ENCODE measurements around the gene TM4SF1. TPM values are rescaled to one million over a fixed set of nuclear protein-coding genes. Genes with fewer than 3 reads are reported as not detected.
A peak's percentile ranks its signal among the peaks of the same experiment; 100 is the strongest.

TM4SF1 gene, protein sequence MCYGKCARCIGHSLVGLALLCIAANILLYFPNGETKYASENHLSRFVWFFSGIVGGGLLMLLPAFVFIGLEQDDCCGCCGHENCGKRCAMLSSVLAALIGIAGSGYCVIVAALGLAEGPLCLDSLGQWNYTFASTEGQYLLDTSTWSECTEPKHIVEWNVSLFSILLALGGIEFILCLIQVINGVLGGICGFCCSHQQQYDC
- total RNA-seq, result 10 to 100 TPM; 15.2 to 55.3 (median 25.8) TPM

DNA sequence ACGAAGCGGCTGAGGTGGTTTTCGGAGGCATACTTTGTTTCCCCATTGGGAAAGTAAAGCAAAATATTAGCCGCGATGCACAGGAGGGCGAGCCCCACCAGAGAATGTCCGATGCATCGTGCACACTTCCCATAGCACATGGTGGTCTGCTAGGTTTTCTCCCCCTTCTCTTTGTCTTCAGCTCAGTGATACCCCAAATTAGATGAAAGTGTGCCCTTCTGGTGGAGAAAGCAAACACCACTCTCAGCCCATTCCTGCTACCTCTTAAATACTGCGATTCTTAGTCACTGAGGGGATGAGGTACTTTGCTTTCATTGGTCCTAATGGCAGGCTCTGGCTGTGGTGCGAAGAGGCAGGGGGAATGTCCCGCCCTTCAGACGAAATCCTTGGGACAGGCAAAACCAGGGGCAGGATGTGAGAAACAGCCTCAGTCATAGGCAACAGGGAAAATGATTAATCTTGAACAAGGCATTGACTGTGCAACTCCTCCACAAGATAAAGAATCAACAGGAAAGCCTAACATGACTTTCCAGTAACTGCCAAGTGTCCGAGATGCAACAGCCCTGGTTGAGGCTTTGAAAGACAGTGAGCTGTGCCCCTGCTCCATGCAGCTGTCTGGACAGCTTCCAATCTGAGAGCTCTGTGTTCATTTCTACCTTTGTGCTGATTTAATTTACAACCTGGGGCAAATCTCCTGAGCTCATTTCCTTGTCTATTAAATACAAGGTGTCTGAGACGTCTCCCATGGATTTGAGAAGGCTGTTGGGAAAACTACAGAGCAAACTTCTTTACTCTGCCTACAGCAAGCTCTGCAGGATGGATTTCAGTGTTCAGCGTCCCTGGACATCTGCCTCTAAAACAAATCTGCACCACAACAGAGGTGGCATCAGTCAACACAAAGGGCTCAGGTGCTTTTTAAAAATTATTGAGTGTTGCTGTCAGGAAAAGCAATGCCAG, at the start of gene TM4SF1:
Gene TM4SF1 (minus strand): TSS at position 242 of the 957 bp plus-strand sequence. CDS start 102 bp downstream, at position 140.
- Histone ChIP-seq H3K4me1 (peaks cover 0 to 15% (median 0%) of the 10 kb centered on the region in 4 donors), H3K27me3 (no peaks in the 10 kb centered on the region), H3K27ac (peak within 1 kb of the TSS; percentile 17 to 83 (median 68)), H3K36me3 (no peaks in the 10 kb centered on the region), H3K9me3 (no peaks in the 10 kb centered on the region), H3K4me3 (peak within 1 kb of the TSS in 3 of 4 donors; percentile 10 to 45 (median 43))
- DNase-seq, result no peak
- peak; percentile 24 to 60 for TF ChIP-seq POLR2A (IDR thresholded peaks at IDR 0.05)
- TF ChIP-seq, protein P1, sequence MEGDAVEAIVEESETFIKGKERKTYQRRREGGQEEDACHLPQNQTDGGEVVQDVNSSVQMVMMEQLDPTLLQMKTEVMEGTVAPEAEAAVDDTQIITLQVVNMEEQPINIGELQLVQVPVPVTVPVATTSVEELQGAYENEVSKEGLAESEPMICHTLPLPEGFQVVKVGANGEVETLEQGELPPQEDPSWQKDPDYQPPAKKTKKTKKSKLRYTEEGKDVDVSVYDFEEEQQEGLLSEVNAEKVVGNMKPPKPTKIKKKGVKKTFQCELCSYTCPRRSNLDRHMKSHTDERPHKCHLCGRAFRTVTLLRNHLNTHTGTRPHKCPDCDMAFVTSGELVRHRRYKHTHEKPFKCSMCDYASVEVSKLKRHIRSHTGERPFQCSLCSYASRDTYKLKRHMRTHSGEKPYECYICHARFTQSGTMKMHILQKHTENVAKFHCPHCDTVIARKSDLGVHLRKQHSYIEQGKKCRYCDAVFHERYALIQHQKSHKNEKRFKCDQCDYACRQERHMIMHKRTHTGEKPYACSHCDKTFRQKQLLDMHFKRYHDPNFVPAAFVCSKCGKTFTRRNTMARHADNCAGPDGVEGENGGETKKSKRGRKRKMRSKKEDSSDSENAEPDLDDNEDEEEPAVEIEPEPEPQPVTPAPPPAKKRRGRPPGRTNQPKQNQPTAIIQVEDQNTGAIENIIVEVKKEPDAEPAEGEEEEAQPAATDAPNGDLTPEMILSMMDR (IDR thresholded peaks at IDR 0.05), result no peak

DNA sequence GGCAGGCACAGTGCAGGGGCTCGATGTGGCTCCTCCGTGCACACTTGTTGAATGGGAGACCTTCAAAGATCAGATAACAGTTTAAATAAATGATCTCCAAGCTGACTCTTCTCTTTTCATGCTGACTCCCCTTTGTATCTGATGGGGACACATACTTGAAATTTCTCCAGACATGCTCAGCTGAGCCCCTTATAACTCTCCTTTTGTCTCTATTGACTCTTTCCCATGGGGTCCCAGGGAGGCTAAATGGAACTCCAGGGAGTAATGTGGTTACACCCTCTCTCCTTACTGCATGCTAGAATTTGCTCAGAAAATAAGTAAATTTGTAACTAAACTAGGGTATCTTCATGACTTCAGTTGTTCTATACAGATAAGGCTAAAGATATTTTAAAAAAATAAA, 48.9 kb upstream of the TM4SF1 start:
- H3K9me3 ChIP-seq, result no peaks in the 10 kb centered on the region
- H3K27ac ChIP-seq, result no peak overlapping the region
- TF ChIP-seq, protein P1 (IDR thresholded peaks at IDR 0.05), result no peak
- TF ChIP-seq POLR2A (IDR thresholded peaks at IDR 0.05), result no peak
- no peaks in the 10 kb centered on the region for H3K36me3 ChIP-seq
- H3K4me3 ChIP-seq, result no peak overlapping the region
- DNase-seq, result no peak
- no peaks in the 10 kb centered on the region for H3K4me1 ChIP-seq
- no peaks in the 10 kb centered on the region for H3K27me3 ChIP-seq

DNA sequence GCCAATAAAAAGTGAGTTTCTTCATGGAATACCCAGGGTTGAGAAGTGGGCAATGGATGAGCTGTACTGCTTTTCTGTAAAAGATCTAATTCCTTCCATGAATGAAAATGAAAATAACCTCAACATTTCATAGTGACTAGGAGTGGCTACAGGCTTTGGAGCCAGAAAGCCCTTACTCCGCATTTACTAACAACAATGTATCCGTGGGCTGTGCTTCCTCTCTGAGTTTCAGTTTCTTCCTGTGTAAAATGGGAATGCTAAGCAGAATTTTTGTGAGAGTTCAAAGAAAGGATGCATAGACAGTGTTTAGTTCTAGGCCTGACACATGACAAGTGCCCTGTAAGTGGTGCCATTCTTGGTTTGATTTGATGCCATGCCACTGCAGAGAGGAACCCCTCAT, 47.5 kb upstream of the TM4SF1 start:
- Histone ChIP-seq H3K27me3 (no peaks in the 10 kb centered on the region), H3K4me1 (no peaks in the 10 kb centered on the region), H3K27ac (no peak overlapping the region), H3K36me3 (no peaks in the 10 kb centered on the region), H3K9me3 (no peaks in the 10 kb centered on the region), H3K4me3 (no peak overlapping the region)
- TF ChIP-seq, protein P1 (IDR thresholded peaks at IDR 0.05), result no peak
- no peak for TF ChIP-seq POLR2A (IDR thresholded peaks at IDR 0.05)
- no peak for DNase-seq

DNA sequence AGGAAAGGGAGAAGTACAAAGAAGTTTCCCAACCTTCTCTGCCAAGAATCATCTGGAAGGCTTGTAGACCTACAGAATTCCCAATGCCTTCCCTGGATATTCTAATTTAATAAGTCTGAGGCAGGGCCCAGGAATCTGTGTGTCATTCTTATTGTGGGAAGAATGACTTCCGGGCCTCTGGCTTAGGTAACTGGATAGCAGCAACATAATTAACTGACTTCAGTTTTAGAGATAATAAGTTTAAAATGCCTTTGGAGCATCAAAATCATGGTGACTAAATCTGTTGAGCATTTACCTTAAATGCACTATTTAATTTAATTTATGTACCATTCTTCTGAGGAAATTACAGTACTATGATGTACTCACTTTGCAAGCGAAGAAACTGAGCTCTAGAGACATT, 44.3 kb upstream of the TM4SF1 start:
- no peak overlapping the region for H3K27ac ChIP-seq
- TF ChIP-seq, protein P1 (IDR thresholded peaks at IDR 0.05), result no peak
- no peak for TF ChIP-seq POLR2A (IDR thresholded peaks at IDR 0.05)
- H3K36me3 ChIP-seq, result no peaks in the 10 kb centered on the region
- DNase-seq, result no peak
- no peaks in the 10 kb centered on the region for H3K27me3 ChIP-seq
- H3K9me3 ChIP-seq, result no peaks in the 10 kb centered on the region
- no peaks in the 10 kb centered on the region for H3K4me1 ChIP-seq
- H3K4me3 ChIP-seq, result no peak overlapping the region

DNA sequence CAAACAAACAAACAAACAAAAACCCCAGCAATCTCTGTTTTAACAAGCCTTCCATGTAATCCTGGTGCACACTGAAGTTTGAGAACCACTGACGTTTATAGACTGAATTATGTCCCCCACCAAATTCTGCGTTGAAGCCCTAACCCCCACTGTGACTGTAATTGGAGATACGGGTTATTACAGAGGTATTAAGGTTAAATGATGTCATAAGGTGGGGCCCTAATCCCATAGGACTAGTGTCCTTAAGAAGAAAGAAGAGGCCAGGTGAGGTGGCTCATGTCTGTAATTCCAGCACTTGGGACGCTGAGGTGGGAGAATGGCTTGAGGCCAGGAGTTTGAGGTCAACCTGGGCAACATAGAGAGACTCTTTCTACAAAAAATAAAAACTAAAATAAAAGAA, 42.4 kb upstream of the TM4SF1 start:
- no peak for DNase-seq
- Histone ChIP-seq H3K36me3 (no peaks in the 10 kb centered on the region), H3K27me3 (no peaks in the 10 kb centered on the region), H3K4me1 (no peaks in the 10 kb centered on the region), H3K9me3 (no peaks in the 10 kb centered on the region), H3K27ac (no peak overlapping the region), H3K4me3 (no peak overlapping the region)
- no peak for TF ChIP-seq POLR2A (IDR thresholded peaks at IDR 0.05)
- TF ChIP-seq, protein P1 (IDR thresholded peaks at IDR 0.05), result no peak

Data from Peyer's patch (tissue), 4 donors.